Neural progenitor cell (in vitro differentiated cells): ENCODE measurements around the gene ZNF254.

Source experiments
- CTCF ChIP-seq: fragments of 200-600 bp; sonication (generic); IDR thresholded peaks from 2 replicates; pipeline ENCODE4 v1.5.1; 2017; ENCODE audit warnings: antibody characterized with exemption, mild to moderate bottlenecking
- EZH2 ChIP-seq: fragments of 200-600 bp; sonication (generic); IDR thresholded peaks from 2 replicates; pipeline ENCODE4 v1.6.1; 2017; ENCODE audit warnings: antibody characterized with exemption, mild to moderate bottlenecking, moderate library complexity

- TF ChIP-seq EZH2 (no peak), CTCF (no peak)
Measured at GRCh38 chr19:24177686-24178085, 90.7 kb downstream of the ZNF254 start.
